ENCODE data around the gene RNF150. TPM values are rescaled to one million over a fixed set of nuclear protein-coding genes. Genes with fewer than 3 reads are reported as not detected.

Gene RNF150
- total RNA-seq, 4 donors from 2014 or later: 1.6 to 21.2 (median 4.9) TPM

DNA sequence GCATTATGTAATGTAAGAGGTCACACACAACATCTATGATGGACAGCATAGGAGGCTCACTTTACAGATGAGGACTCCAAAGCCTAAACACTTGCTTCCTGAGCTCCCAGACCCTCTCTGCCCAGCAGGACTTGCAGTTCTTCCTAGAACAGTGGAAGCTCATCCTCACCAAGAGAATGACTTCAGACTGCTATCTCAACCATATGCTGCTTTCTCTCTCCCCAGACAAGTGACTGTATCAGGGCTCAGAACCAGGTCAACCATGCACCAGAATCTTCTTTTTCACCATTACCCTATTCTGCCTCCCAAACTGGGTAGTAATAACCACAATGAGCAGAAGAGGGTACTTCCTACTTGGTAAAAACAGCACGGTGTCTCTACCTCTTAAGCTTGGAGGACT is 12.2 kb downstream of the RNF150 start:
- Histone ChIP-seq H3K4me3 (no peak overlapping the region), H3K9me3 (no peaks in the 10 kb centered on the region), H3K27ac (no peak overlapping the region), H3K4me1 (peaks cover 11 to 15% of the 10 kb centered on the region in 2 donors), H3K27me3 (no peaks in the 10 kb centered on the region), H3K36me3 (no peaks in the 10 kb centered on the region)
- DNase-seq (no peak), ATAC-seq (no peak)
- in situ Hi-C loops (cut with MboI; ENCODE audit: low sequenced_read_pairs in 4 of 4) (no loop called here), intact Hi-C loops (cut with DNase I; ENCODE audit: low total_unique reads) (no loop called here)
- TF ChIP-seq CTCF (IDR thresholded peaks at IDR 0.05 in 4 of 5, conservative IDR thresholded peaks at IDR 0.05 in 1 of 5) (no peak), POLR2A (IDR thresholded peaks at IDR 0.05) (no peak)

GRCh38 chr4:141120036-141120593 is 13.2 kb downstream of the RNF150 start:
- intact Hi-C loops (cut with DNase I; ENCODE audit: low total_unique reads): no loop called here
- Histone ChIP-seq H3K4me1 (peaks cover 2 to 15% of the 10 kb centered on the region in 2 donors), H3K9me3 (no peaks in the 10 kb centered on the region), H3K27ac (no peak overlapping the region), H3K36me3 (no peaks in the 10 kb centered on the region), H3K4me3 (no peak overlapping the region), H3K27me3 (no peaks in the 10 kb centered on the region)
- ATAC-seq: no peak
- TF ChIP-seq POLR2A (IDR thresholded peaks at IDR 0.05) (no peak), CTCF (IDR thresholded peaks at IDR 0.05 in 4 of 5, conservative IDR thresholded peaks at IDR 0.05 in 1 of 5) (no peak)
- in situ Hi-C loops (cut with MboI; ENCODE audit: low sequenced_read_pairs in 4 of 4): no loop called here
- DNase-seq: no peak

GRCh38 chr4:141119071-141119470 is 14.2 kb downstream of the RNF150 start:
- peaks cover 0 to 13% of the 10 kb centered on the region in 2 donors for H3K4me1 ChIP-seq
- H3K4me3 ChIP-seq: no peak overlapping the region
- TF ChIP-seq POLR2A (IDR thresholded peaks at IDR 0.05): no peak
- TF ChIP-seq CTCF (IDR thresholded peaks at IDR 0.05 in 4 of 5, conservative IDR thresholded peaks at IDR 0.05 in 1 of 5): no peak
- no peaks in the 10 kb centered on the region for H3K9me3 ChIP-seq
- intact Hi-C loops (cut with DNase I; ENCODE audit: low total_unique reads) (no loop called here), in situ Hi-C loops (cut with MboI; ENCODE audit: low sequenced_read_pairs in 4 of 4) (no loop called here)
- no peaks in the 10 kb centered on the region for H3K27me3 ChIP-seq
- ATAC-seq: no peak
- no peak overlapping the region for H3K27ac ChIP-seq
- no peak for DNase-seq
- no peaks in the 10 kb centered on the region for H3K36me3 ChIP-seq

DNA sequence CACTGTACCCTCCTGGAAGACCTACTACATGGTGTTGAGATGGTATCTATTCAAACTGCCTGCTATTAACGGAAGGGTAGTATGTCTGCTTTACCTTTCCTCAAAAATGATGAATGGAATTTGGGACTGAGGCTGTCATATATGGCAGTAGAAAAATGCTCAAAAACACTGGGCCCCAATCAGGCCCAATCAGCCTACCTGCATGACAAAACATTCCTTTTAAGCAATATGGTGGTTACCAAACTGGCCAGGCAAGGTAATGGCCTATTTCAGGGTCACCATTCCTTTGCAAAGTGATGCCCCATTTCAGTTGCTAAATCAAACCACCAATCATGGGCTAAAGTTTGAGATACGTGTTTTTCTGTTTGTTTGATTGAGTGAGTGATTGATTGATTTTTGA is 14.9 kb downstream of the RNF150 start:
- Histone ChIP-seq H3K4me1 (peaks cover 0 to 13% of the 10 kb centered on the region in 2 donors), H3K9me3 (no peaks in the 10 kb centered on the region), H3K27me3 (no peaks in the 10 kb centered on the region), H3K27ac (no peak overlapping the region), H3K36me3 (no peaks in the 10 kb centered on the region), H3K4me3 (no peak overlapping the region)
- ATAC-seq (no peak), DNase-seq (no peak)
- in situ Hi-C loops (cut with MboI; ENCODE audit: low sequenced_read_pairs in 4 of 4) (no loop called here), intact Hi-C loops (cut with DNase I; ENCODE audit: low total_unique reads) (no loop called here)
- TF ChIP-seq POLR2A (IDR thresholded peaks at IDR 0.05): no peak
- no peak for TF ChIP-seq CTCF (IDR thresholded peaks at IDR 0.05 in 4 of 5, conservative IDR thresholded peaks at IDR 0.05 in 1 of 5)

GRCh38 chr4:141117935-141118334 is 15.3 kb downstream of the RNF150 start:
- no peak for ATAC-seq
- intact Hi-C loops (cut with DNase I; ENCODE audit: low total_unique reads) (no loop called here), in situ Hi-C loops (cut with MboI; ENCODE audit: low sequenced_read_pairs in 4 of 4) (no loop called here)
- Histone ChIP-seq H3K27ac (no peak overlapping the region), H3K4me1 (peaks cover 0 to 13% of the 10 kb centered on the region in 2 donors), H3K9me3 (no peaks in the 10 kb centered on the region), H3K4me3 (no peak overlapping the region), H3K27me3 (no peaks in the 10 kb centered on the region), H3K36me3 (no peaks in the 10 kb centered on the region)
- DNase-seq: no peak
- TF ChIP-seq POLR2A (IDR thresholded peaks at IDR 0.05) (no peak), CTCF (IDR thresholded peaks at IDR 0.05 in 4 of 5, conservative IDR thresholded peaks at IDR 0.05 in 1 of 5) (no peak)
